SK-N-SH (cell line): Measurements from ENCODE around the gene TBK1. TPM values are rescaled to one million over a fixed set of nuclear protein-coding genes. Genes with fewer than 3 reads are reported as not detected.

Experiments used
- CTCF ChIA-PET: fragments of 300-600, 350-600 bp; formaldehyde crosslinking; extraction: SDS; loops from one replicate; lab custom pipeline; 2021; lab: Yijun Ruan, JAX
- POLR2A ChIA-PET: fragments of 350-600 bp; sonication (Branson Sonifier 250); formaldehyde crosslinking; extraction: SDS; loops from one replicate; lab custom pipeline; 2020; ENCODE audit warnings: antibody characterized with exemption, inconsistent platforms; lab: Yijun Ruan, JAX
- DNase-seq: peaks from one replicate; pipeline ENCODE4 v3.0.0; 2012
- H2AFZ ChIP-seq: fragments of 200-600 bp; sonication (generic); 2 replicates; pipeline ENCODE4 v1.8.1; 2016; ENCODE audit warnings: antibody characterized with exemption, mild to moderate bottlenecking, low read depth
- H3F3A ChIP-seq: fragments of 200-600 bp; sonication (generic); replicated peaks from 2 replicates; pipeline ENCODE3; 2016; ENCODE audit warnings: antibody characterized with exemption, mild to moderate bottlenecking; ENCODE audit not compliant: insufficient read depth
- H3K27ac ChIP-seq, 2 experiments: fragments of 200-500 bp in 1 of 2; fragments of 200-600 bp in 1 of 2; sonication (Bioruptor generic) in 1 of 2; sonication (generic), shearing (Covaris generic) in 1 of 2; 2 replicates each; pipeline versions ENCODE4 v1.5.1 to v1.6.1; 2014 to 2016; ENCODE audit warnings: low read depth in 2 of 2, inconsistent platforms in 1 of 2, low read length in 1 of 2, mild to moderate bottlenecking in 1 of 2, mixed read lengths in 1 of 2
- H3K27me3 ChIP-seq: fragments of 200-600 bp; sonication (generic), shearing (Covaris generic); 2 replicates; pipeline ENCODE4 v1.6.1; 2016; ENCODE audit warnings: mixed run types; ENCODE audit not compliant: insufficient read depth
- H3K36me3 ChIP-seq, 2 experiments: fragments of 200-500 bp in 1 of 2; fragments of 200-600 bp in 1 of 2; sonication (Bioruptor generic) in 1 of 2; sonication (generic) in 1 of 2; replicated peaks in 1 of 2; 2 replicates each; pipeline versions ENCODE3 to v1.5.1; 2014 to 2016; ENCODE audit warnings: low read length in 1 of 2, mild to moderate bottlenecking in 1 of 2; ENCODE audit not compliant: insufficient read depth in 2 of 2, control insufficient read depth in 1 of 2
- H3K4me1 ChIP-seq, 2 experiments: fragments of 200-500 bp in 1 of 2; fragments of 200-600 bp in 1 of 2; sonication (Bioruptor generic) in 1 of 2; sonication (generic), shearing (Covaris generic) in 1 of 2; 2 replicates each; pipeline versions ENCODE4 v1.5.1 to v1.6.1; 2014 to 2016; ENCODE audit warnings: low read depth in 1 of 2, low read length in 1 of 2, mixed run types in 1 of 2; ENCODE audit not compliant: insufficient read depth in 2 of 2, control insufficient read depth in 1 of 2
- H3K4me2 ChIP-seq: fragments of 200-600 bp; sonication (generic), shearing (Covaris generic); 2 replicates; pipeline ENCODE4 v1.6.1; 2017; ENCODE audit warnings: mixed run types
- H3K4me3 ChIP-seq, 2 experiments: fragments of 200-500 bp in 1 of 2; fragments of 200-600 bp in 1 of 2; sonication (Bioruptor generic) in 1 of 2; sonication (generic), shearing (Covaris generic) in 1 of 2; 2 replicates each; pipeline versions ENCODE4 v1.5.1 to v1.8.1; 2014 to 2016; ENCODE audit warnings: low read depth in 2 of 2, inconsistent platforms in 1 of 2, low read length in 1 of 2, mild to moderate bottlenecking in 1 of 2, mixed read lengths in 1 of 2, moderate library complexity in 1 of 2
- H3K79me2 ChIP-seq: fragments of 200-600 bp; sonication (generic); 2 replicates; pipeline ENCODE4 v1.8.1; 2017; ENCODE audit warnings: mild to moderate bottlenecking; ENCODE audit not compliant: insufficient read depth
- H3K9ac ChIP-seq: fragments of 200-600 bp; sonication (generic); 2 replicates; pipeline ENCODE4 v1.6.1; 2017; ENCODE audit warnings: mixed run types
- H3K9me2 ChIP-seq: fragments of 200-600 bp; sonication (generic); 2 replicates; pipeline ENCODE4 v1.6.1; 2017; ENCODE audit warnings: mixed run types
- H3K9me3 ChIP-seq: fragments of 200-600 bp; sonication (generic); 2 replicates; pipeline ENCODE4 v1.6.1; 2017; ENCODE audit warnings: mixed run types, mild to moderate bottlenecking, moderate library complexity
- H4K20me1 ChIP-seq: fragments of 200-600 bp; sonication (generic); 2 replicates; pipeline ENCODE4 v1.6.1; 2017; ENCODE audit warnings: mild to moderate bottlenecking, mixed run types; ENCODE audit not compliant: insufficient read depth
- CTCF ChIP-seq: fragments of 200-600 bp; sonication (generic); IDR thresholded peaks from 2 replicates; pipeline ENCODE4 v1.6.1; 2017; ENCODE audit warnings: antibody characterized with exemption, mild to moderate bottlenecking, moderate library complexity
- FOXJ3 ChIP-seq: sonication (generic); formaldehyde crosslinking; IDR thresholded peaks from 2 replicates; pipeline ENCODE4 v1.5.1; 2020; ENCODE audit warnings: mild to moderate bottlenecking, missing genetic modification reagents
- GATA2 ChIP-seq: sonication (generic); formaldehyde crosslinking; IDR thresholded peaks from 2 replicates; pipeline ENCODE4 v1.5.0; 2020; ENCODE audit warnings: mild to moderate bottlenecking, missing genetic modification reagents
- NFIC ChIP-seq: IDR thresholded peaks from 2 replicates; pipeline ENCODE4 v1.4.0; 2012; ENCODE audit warnings: borderline replicate concordance
- POLR2AphosphoS5 ChIP-seq: IDR thresholded peaks from 2 replicates; pipeline ENCODE4 v1.6.1; 2012; ENCODE audit warnings: low read depth, low read length
- RAD21 ChIP-seq: IDR thresholded peaks from 2 replicates; pipeline ENCODE4 v1.6.1; 2012; ENCODE audit warnings: mild to moderate bottlenecking, low read length
- RCOR1 ChIP-seq: fragments of 150-350 bp; IDR thresholded peaks from 2 replicates; pipeline ENCODE4 v1.6.1; 2017; ENCODE audit warnings: antibody characterized with exemption, low read length
- RXRA ChIP-seq: IDR thresholded peaks from 2 replicates; pipeline ENCODE4 v1.4.0; 2012; ENCODE audit warnings: low read depth, mild to moderate bottlenecking, borderline replicate concordance
- TAF1 ChIP-seq: IDR thresholded peaks from 2 replicates; pipeline ENCODE4 v1.6.1; 2012; ENCODE audit warnings: low read depth, mild to moderate bottlenecking, low read length, moderate library complexity, borderline replicate concordance
- USF2 ChIP-seq: fragments of 150-350 bp; IDR thresholded peaks from 2 replicates; pipeline ENCODE4 v1.6.1; 2017; ENCODE audit warnings: antibody characterized with exemption, low read length, low read depth, borderline replicate concordance
- ZBTB33 ChIP-seq: IDR thresholded peaks from 2 replicates; pipeline ENCODE4 v1.4.0; 2012; ENCODE audit warnings: low read depth, borderline replicate concordance
- WGBS: methylation state at CpG from one replicate; pipeline ENCODE4 v1.1.6; 2017; ENCODE audit warnings: low lambda C conversion rate; 5-methylcytosine and 5-hydroxymethylcytosine counted together
- polyA plus RNA-seq, 3 experiments: library from polyadenylated mRNA; depleted of rRNA; stranded (reverse); fragments of >200 nt; gene quantifications; 2 replicates each; pipeline ENCODE4 v1.2.3, GENCODE V29; 2012
- TF ChIP-seq, protein P1 (sequence below): IDR thresholded peaks from 2 replicates; pipeline ENCODE4 v1.6.1; 2012; ENCODE audit warnings: mild to moderate bottlenecking, low read depth, low read length, moderate library complexity
- TF ChIP-seq, protein P2 (sequence below): IDR thresholded peaks from 2 replicates; pipeline ENCODE4; 2012

Gene TBK1
- polyA plus RNA-seq, 1 of the 3 experiments (the other 2 are of a cell fraction), result 8.2 TPM

GRCh38 chr12:64407342-64408223 is 44.3 kb upstream of the TBK1 start:
- ChIA-PET POLR2A (no interaction called here), CTCF (no interaction called here)
- TF ChIP-seq GATA2 (CRISPR knock-in tag), result no peak
- TF ChIP-seq ZBTB33, result no peak
- no peak for TF ChIP-seq RAD21
- TF ChIP-seq NFIC, result no peak
- TF ChIP-seq CTCF, result no peak
- TF ChIP-seq RCOR1, result no peak
- TF ChIP-seq USF2, result no peak
- no peak for TF ChIP-seq TAF1
- TF ChIP-seq, protein P1, sequence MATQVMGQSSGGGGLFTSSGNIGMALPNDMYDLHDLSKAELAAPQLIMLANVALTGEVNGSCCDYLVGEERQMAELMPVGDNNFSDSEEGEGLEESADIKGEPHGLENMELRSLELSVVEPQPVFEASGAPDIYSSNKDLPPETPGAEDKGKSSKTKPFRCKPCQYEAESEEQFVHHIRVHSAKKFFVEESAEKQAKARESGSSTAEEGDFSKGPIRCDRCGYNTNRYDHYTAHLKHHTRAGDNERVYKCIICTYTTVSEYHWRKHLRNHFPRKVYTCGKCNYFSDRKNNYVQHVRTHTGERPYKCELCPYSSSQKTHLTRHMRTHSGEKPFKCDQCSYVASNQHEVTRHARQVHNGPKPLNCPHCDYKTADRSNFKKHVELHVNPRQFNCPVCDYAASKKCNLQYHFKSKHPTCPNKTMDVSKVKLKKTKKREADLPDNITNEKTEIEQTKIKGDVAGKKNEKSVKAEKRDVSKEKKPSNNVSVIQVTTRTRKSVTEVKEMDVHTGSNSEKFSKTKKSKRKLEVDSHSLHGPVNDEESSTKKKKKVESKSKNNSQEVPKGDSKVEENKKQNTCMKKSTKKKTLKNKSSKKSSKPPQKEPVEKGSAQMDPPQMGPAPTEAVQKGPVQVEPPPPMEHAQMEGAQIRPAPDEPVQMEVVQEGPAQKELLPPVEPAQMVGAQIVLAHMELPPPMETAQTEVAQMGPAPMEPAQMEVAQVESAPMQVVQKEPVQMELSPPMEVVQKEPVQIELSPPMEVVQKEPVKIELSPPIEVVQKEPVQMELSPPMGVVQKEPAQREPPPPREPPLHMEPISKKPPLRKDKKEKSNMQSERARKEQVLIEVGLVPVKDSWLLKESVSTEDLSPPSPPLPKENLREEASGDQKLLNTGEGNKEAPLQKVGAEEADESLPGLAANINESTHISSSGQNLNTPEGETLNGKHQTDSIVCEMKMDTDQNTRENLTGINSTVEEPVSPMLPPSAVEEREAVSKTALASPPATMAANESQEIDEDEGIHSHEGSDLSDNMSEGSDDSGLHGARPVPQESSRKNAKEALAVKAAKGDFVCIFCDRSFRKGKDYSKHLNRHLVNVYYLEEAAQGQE, result no peak
- no peak for TF ChIP-seq POLR2AphosphoS5
- no peak for TF ChIP-seq FOXJ3
- no peak for TF ChIP-seq RXRA
- TF ChIP-seq, protein P2, sequence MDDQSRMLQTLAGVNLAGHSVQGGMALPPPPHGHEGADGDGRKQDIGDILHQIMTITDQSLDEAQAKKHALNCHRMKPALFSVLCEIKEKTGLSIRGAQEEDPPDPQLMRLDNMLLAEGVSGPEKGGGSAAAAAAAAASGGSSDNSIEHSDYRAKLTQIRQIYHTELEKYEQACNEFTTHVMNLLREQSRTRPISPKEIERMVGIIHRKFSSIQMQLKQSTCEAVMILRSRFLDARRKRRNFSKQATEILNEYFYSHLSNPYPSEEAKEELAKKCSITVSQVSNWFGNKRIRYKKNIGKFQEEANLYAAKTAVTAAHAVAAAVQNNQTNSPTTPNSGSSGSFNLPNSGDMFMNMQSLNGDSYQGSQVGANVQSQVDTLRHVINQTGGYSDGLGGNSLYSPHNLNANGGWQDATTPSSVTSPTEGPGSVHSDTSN, result no peak
- DNase-seq, result no peak
- H3K27ac ChIP-seq, result no peak overlapping the region
- H2AFZ ChIP-seq, result no peak overlapping the region
- H4K20me1 ChIP-seq, result peaks cover 32% of the 10 kb centered on the region
- no peaks in the 10 kb centered on the region for H3K27me3 ChIP-seq
- H3F3A ChIP-seq, result peaks cover 26% of the 10 kb centered on the region
- no peak overlapping the region for H3K4me3 ChIP-seq
- no peak overlapping the region for H3K4me2 ChIP-seq
- 87% methylated on average over 9 of the region's 9 CpGs for WGBS
- H3K9ac ChIP-seq, result no peak overlapping the region
- peaks cover 28 to 33% of the 10 kb centered on the region in 2 experiments for H3K36me3 ChIP-seq
- H3K9me2 ChIP-seq, result no peaks in the 10 kb centered on the region
- no peaks in the 10 kb centered on the region for H3K9me3 ChIP-seq
- peaks cover 73% of the 10 kb centered on the region for H3K79me2 ChIP-seq
- peaks cover 3 to 18% of the 10 kb centered on the region in 2 experiments; a peak in 2 of 4 replicates for H3K4me1 ChIP-seq
